Measurements from ENCODE around the gene TMEM14B. TPM values are rescaled to one million over a fixed set of nuclear protein-coding genes. Genes with fewer than 3 reads are reported as not detected.

The TMEM14B gene
- total RNA-seq, 1 donor from 2014 or later: 106 TPM

GRCh38 chr6:10794239-10794638 lies 46.6 kb downstream of the TMEM14B start:
- DNase-seq (ENCODE audit: missing footprints) (no peak), ATAC-seq (no peak)
- intact Hi-C loops (cut with DNase I): no loop called here

DNA sequence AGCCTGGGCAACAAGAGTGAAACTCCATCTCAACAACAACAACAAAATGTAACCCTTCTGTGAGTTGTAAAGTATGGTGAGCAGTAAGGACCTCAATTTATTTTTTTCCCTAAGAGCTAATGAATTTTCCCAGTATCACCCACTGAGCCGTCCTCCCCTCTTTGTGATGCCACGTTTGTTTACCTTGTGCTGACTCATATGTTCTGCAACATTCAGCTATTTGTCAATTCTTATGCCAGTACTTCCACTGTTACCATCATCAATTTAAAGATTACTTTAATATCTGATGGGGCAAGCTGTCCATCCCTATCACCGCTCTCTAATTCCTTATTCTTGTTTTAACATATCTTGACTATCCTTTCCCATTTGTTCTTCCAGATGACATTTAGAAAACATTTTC lies 53.2 kb downstream of the TMEM14B start:
- intact Hi-C loops (cut with DNase I): loop anchor here (10.0 kb wide), 1 partner anchor 296 kb away; no protein-coding TSS in a partner anchor
- ATAC-seq (no peak), DNase-seq (ENCODE audit: missing footprints) (no peak)

DNA sequence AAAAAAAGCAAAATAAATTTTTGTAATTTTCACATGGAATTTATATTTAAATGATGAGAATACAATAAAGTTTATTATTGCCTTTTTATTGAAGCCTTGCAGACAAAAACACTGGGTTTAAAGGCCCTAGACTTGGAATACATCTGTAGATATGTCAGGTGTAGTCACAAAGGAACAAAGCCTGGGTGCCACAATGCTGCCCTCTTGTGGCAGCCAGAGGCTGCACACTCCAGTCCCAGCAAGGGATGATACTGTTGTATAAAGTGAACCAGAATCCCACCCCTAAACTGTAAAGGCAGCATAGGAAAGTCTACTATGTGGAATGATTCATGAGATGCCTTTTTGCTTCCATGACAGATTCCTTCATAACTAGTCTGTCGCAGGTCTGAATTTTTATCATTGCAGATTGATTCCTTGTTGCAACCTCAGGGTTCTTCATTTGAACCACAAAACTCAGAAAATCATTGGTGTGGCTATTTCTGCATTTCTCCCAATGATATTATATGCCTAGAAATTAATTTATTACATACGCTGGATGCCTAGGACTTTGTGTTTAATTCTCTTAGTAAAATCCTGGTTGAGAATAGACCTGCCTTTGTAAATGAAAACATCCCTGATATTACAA lies 53.7 kb downstream of the TMEM14B start:
- intact Hi-C loops (cut with DNase I): loop anchor here (10.0 kb wide), 1 partner anchor 297 kb away; no protein-coding TSS in a partner anchor

More for the DNA sequence above, 53.7 kb downstream of the TMEM14B start:
- peak; percentile 78 for DNase-seq (ENCODE audit: missing footprints)
- peak; percentile 78 for ATAC-seq

Other genes starting within 250 kb of the TMEM14B start
- gene GCNT2, start 226.5 kb upstream of the TMEM14B start, total RNA-seq: 51.9 TPM
- 0.49 TPM for gene C6orf52, start 53.2 kb upstream of the TMEM14B start, total RNA-seq
- gene PAK1IP1, start 52.8 kb upstream of the TMEM14B start, total RNA-seq: 11.5 TPM
- 120 TPM for gene TMEM14C, start 24.7 kb upstream of the TMEM14B start, total RNA-seq
- not detected for gene MAK, start 90.7 kb downstream of the TMEM14B start, total RNA-seq
- not detected for gene GCM2, start 134.2 kb downstream of the TMEM14B start, total RNA-seq
- gene SYCP2L, start 139.2 kb downstream of the TMEM14B start, total RNA-seq: 0.92 TPM